ENCODE data around the gene KLLN.

- TF ChIP-seq CTCF (conservative IDR thresholded peaks at IDR 0.05) (no peak), EZH2 (IDR thresholded peaks at IDR 0.05; ENCODE audit: low read depth) (no peak)
Observed at GRCh38 chr10:87880336-87880735, 17.0 kb upstream of the KLLN start.
